Cerebellar cortex (tissue), 1 donor: ENCODE measurements around the gene ZNRF1.
"Not testable (repeated sequence)": the region's sequence is repeated elsewhere in the genome, so short reads cannot be mapped to it uniquely, and the experiment has no call there.

Source experiments
- DNase-seq: peaks from one replicate; pipeline ENCODE4 v3.0.0-alpha.2; 2015; ENCODE audit warnings: low spot score

The ZNRF1 gene

DNA sequence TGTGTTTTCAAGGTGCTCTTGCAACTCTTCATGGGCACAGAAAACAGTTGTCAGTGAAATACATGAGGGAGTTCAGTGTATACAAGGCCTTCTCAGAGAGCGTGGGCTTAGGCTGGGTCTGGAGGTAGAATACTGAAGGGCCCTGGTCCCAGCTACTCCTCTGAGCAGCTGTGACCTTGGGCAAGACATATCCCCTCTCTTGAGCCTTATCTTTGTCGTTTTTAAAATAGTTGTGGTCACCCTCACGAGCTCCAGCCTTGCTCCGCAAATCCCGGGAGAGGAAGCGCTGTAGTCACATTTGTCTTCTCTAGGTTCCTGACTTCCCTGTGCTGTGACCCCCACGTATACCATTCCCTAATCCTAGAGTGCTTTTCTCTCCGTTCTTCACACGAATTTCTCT, 3.6 kb downstream of the ZNRF1 start:
- no peak for DNase-seq

DNA sequence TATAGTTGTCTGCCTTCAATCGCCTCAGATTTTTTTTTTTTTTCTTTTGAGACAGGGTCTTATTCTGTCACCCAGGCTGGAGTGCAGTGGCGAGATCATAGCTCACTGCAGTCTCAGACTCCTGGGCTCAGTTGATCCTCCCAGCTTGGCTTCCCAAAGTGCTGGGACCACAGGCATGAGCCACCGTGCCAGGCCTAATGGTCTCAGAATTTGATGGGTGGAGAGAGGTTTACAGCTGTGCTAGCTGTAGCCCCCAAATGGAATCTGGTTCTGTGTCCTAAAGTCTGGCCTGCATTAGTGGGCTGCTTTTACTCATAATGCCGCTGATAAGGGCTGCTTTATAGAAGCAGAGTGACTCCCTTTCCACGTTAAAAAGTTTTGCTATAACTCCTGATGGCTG, 5.1 kb downstream of the ZNRF1 start:
- no peak for DNase-seq

DNA sequence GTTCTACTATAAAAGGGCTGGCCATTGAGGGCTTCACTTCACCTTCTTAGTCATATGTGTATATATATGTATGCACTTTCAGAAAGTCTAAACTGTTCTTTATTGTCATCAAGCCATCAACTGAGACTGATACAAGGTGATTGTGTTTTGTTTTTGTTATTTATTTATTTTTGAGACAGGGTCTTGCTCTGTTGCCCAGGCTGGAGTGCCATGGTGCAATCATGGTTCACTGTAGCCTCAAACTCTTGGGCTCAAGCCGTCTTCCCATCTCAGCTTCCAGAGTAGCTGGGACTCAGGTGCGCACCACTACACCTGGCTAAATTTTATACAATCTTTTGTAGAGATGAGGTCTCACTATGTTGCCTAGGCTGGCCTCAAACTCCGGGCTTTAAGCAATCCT, 5.6 kb downstream of the ZNRF1 start:
- DNase-seq: no peak

DNA sequence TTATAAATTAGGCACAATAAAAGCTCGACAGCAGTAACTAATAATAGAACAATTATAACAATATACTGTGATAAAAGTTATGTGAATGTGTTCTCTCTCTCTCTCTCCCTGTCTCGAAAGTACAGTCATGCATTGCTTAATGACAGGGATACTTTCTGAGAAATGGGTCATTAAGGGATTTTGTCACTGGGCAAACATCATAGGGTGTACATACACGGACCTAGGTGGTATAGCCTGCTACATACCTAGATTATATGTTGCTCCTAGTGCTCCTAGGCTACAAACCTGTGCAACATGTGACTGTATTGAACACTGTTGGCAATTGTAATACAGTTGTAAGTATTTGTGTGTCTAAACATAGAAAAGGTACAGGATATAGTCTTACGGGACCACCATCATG, 6.9 kb downstream of the ZNRF1 start:
- no peak for DNase-seq

DNA sequence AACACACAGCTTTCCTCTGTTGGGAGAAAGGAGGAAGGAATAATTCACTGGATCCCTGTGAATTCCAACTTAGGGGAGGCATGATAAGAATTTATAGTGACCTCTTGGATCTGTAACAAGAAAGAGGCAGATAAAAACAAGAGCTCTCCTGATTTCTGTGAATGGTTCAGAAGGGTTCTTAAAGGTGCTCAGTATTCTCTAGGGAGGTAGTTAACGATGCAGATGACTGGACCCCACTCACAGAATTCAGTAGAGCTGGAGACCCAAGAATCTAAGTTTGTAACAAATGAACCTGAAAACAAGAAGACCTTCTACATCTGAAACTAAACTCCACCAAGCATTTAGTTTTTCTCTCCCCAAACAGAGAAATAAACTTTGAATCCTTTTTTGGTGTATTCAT, 8.6 kb downstream of the ZNRF1 start:
- DNase-seq: no peak

DNA sequence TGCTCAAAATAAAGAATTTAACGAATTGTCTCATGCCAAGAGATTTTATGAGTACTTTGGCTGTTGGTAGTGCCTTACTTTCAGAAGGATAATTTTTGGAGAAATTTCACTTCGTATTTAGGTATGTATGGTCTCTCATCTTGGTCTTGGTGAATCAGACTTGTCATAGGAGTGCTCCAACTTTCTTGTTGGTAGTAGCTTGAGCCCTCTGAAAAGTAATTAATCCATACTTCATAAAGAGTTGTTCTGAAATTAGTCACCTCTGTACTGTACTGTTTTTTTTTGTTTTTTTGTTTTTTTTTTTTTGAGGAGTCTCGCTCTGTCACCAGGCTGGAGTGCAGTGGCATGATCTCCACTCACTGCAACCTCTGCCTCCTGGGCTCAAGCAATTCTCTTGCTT, 11.6 kb downstream of the ZNRF1 start:
- no peak for DNase-seq

DNA sequence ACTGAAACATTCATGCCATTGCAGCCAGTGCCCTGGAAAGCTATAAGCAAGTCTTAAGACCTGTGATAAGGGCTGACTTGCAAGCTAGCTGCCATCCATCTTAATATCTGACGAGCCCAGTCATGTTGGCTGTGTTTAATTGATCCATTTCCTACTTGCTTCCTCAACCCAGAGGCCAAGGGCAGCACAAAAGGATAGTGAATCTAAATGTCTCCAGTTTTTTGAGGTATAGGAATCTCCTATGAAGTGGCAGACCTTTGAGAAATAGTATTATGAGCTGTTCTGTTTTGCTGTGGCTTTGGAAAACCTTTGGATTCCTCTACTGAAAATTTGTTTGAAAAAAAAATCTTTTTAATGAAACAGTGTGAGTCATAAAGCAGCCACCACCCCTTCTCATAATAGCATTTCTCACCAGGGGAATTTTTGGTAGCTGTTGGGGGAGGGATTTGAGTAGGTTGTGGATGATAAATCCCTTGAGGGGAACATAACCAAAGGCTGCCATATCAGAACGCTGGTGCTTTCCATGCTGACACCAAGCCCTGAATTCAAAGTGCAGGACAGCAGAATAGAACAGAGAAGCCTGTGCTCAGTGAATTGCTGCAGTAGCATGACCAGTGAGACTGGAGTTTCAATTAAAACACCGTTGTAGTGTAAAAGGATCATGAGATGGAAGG, 12.9 kb downstream of the ZNRF1 start:
- DNase-seq: no peak

DNA sequence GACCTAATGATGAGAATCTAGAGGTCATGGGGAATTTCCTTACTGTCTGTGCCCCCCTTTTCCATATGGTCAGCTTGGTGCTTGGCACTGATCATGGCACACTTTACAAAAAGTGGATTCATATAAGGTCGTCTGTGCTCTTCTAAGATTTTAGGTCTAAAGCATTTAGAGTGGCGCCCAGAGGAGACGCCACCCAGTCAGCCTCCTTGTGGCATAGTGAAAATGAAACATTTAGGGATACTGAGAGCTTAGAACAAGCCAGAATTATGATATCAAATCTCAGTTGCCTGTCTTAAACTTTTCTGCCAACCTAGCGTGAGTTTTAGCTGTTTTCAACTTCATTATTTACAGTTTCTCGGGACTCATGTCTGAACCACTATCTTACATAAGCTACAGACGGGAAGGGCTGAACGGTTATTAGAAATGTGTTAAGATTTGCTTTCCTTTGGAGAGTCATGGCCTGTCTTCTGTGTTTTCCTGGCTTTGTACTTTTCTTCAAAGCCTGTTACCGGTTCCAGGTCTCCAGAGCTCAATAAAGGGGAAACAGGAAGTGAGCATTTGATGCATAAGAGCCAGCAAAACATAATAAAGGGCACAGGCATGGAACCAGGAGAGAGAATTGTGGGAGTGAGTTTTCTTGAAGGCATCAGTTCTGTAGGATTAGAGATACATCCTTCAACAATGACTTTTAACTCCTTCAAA, 13.7 kb downstream of the ZNRF1 start:
- no peak for DNase-seq

DNA sequence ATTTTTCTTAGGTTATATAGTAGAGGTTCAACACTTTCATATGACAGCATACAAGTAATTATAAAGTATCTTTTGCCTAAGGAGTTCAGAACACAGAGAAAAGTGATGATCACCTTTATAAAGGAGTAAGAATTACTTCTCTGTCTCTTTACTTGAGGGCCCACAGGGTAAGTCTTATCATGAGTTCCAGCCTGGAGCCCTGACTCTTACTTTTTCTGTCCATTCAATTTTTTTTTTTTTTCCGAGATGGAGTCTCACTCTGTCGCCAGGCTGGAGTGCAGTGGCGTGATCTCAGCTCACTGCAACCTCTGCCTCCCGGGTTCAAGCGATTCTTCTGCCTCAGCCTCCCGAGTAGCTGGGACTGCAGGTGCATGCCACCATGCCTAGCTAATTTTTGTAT, 14.3 kb downstream of the ZNRF1 start:
- DNase-seq: not testable (repeated sequence)

DNA sequence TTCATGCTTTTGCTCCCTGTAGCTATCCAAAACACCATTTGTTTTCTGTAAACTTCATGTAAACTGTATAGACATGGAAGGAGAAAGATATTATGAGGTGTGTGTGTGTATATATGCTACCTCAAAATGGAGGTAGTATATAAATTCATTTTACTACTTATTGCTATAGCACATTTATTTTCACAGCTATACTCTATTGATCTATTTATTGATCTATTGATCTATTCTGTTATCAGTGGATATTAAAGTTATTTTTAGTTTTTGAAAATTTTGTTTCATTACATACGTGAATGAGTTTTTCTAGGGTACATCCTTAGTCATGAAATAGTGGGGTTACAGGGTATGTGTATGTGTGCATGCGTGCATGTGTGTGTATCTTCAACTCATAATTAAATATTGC, 15.5 kb downstream of the ZNRF1 start:
- DNase-seq: no peak

DNA sequence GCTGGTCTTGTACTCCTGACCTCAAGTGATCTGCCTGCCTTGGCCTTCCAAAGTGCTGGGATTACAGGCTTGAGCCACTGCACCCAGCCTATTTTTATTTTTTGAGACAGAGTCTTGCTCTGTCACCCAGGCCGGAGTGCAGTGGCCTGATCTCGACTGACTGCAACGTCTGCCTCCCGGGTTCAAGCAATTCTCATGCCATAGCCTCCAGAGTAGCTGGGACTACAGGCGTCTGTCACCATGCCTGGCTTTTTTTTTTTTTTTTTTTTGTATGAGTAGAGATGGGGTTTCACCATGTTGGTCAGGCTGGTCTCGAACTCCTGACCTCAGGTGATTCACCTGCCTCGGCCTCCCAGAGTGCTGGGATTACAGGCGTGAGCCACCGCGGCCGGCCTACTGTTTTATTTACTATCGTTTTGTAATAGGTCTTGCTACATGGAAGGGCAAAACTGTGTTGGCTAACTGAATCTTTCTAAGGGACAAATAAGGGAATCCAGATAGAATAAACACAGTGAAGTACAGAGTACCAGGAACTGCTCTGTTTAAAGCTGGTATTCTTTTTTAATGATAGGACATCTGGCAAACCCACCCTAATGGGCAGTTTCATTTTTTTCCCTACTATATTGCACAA, 17.7 kb downstream of the ZNRF1 start:
- DNase-seq: not testable (repeated sequence)

DNA sequence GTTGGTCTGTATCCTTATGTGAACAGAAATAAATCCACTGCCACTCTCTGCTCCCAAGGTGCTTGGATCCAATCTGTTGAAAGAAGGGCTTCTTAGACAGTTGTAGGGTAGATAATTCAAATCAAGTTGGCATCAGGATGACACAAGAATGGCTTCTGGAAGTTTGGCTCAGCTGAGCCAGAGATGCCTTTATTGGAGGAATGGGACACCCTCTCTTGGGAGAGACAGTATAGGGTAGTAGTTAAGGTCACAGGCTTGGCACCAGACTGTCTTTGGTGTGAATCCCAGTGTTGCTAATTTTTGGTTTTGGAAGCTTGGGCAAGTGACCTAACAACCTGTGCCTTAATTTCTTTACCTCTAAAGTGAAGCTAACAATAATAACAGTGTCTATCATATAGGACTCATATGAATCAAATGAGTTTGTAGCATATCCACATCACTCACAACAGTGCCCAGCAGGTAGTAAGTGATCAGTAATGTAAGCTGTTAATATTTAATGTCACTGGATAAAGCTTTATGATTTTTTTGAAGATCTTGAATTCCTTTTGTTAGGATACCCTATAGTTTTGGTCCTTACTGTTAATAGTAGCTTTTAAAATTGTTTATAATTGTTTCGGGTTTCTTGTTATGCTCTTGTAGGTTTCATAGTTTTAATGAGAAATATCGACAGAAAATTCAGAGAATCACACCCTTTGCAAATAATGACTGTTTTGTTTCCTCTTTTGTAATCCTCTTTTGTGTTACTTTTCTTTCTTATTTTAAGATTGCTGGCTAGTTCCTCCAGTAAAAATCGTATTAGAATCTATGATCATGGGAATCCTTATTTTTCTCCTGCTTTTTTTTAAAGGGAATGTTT, 19.1 kb downstream of the ZNRF1 start:
- no peak for DNase-seq

DNA sequence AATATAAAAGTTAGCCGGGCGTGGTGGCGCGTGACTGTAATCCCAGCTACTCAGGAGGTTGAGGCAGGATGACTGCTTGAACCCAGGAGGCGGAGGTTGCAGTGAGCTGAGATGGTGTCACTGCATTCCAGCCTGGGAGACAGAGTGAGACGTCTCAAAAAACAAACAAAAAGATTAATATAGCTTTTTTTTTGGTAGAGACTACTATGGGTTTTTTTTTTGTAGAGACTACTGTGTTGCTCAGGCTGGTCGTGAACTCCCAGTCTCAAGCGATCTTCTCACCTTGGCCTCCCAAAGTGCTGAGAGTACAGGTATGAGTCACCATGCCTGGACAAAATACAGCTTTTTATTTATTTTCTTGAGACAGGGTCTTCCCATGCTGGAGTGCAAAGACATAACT, 20.2 kb downstream of the ZNRF1 start:
- DNase-seq: no peak

DNA sequence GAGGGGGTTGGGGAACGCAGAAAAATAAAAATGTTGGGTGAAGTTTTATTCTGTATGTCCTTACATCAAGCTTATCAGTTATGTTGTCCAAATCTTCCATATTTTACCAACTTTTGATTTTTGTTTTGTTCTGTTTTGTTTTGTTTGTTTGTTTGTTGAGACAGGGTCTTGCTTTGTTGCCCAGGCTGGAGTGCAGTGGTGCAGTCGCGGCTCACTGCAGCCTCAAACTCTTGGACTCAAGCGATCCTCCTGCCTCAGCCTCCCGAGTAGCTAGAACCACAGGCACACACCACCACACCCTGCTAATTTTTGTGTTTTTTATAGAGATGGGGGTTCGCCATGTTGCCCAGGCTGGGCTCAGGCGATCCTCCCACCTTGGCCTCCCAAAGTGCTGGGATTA, 20.8 kb downstream of the ZNRF1 start:
- no peak for DNase-seq

DNA sequence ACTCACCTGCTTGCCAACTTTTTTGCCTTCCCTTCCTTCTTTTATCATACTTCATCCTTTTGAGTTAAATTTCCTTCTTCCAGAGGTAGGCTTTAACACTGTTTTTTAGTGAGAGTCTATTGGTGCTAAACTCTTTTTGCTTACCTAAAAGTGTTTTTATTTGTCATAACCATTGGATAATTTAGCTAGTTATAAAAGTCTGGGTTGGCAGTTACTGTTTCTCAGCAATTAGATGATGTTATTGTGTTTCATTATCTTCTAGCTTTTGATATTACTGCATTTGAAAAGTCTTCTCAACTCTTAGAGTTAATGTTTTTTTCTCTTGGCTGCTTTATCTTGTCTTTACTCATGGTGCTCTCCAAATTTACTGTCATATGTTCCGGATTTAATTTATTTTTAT, 22.6 kb downstream of the ZNRF1 start:
- no peak for DNase-seq

DNA sequence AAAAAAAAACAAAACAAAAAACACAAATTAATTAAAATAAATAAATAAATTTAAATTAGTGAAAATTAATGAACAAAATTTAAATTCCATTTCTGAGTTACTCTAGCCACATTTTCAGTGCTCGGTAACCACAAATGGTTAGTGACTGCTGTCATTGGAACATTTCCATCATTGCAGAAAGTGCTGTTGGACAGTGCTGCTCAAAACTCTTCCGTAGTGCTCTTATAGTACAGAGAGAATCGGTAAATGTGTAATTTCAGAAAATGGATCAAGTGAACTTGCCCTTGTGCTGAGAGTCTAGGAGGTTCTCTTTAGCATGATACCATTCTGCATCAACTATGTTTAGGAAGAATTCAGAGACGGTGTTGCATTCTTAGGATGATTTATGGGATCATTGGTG, 23.7 kb downstream of the ZNRF1 start:
- no peak for DNase-seq

DNA sequence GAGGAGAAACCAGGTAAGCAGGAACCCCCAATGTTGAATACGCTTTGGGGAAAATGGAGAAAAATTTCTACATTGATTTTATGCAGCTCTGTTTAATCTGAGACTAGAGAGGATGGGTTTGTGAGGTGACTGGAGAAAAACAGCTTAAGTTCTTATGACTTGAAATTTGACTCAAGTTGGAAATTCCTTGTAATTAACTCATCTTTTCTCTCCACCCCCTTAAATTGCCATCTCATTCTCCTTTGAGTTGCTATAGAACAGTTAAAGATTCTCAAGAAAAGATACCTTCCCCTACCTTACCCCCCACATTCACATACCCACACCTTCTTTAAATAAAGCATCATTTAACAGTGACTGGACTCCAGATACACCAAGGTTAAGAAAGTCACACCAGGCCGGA, 24.2 kb downstream of the ZNRF1 start:
- DNase-seq: no peak

DNA sequence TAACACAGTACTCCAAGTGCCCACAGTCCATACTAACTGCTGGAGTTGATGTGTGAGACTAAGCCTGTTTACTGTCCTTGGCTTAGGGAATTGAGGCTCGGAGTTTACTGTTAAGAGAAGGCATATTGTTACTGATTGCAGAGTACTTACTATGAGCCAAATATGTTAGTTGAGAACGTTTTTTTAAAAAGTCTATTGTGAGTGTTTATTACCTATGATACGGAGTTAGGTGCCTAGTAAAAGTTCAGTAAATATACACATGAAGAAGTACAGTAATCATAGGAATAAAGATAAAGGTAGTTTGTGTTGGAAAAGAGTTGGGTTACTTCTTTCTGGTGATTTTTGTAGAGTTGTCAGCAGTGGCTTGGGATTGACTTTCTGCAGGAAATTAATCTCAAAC, 25.4 kb downstream of the ZNRF1 start:
- no peak for DNase-seq

DNA sequence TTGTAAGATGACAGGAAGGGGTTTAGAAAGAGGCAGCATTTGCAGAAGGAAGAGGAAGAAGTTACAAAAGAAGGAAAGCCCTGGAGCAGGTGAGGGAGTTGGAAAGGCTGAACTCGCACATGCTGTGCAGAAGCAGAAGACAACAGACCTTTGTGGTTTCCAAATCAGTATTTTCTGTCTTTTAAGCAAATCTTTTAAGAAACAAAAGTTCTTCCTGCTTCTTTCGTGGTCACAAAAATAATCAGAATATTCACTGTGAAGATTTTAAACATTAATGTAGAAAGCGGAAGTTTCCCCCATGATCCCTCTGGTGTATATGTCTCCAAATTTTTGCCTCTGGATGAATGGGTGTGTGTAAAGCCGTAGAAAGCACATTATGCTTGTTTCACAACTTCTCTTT, 25.8 kb downstream of the ZNRF1 start:
- DNase-seq: no peak

DNA sequence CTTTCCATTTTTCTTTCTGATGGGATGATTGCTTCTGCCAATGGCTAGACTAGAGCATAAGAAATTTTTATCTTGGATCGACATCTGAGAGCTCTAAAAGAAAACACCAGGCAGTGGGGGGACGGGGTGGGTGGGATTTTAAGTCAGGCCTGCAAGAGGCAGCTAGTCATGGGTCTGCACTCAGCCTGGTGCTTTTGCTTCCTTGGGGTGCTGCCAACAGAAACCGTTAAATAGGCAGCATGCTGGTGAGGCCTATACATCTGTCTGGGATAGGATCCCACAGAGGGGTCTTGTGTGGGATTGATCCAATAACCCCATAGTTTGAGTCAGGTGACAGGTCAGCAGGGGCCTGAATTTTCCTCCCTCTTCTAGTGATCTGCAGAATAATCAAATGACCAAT, 26.9 kb downstream of the ZNRF1 start:
- no peak for DNase-seq

DNA sequence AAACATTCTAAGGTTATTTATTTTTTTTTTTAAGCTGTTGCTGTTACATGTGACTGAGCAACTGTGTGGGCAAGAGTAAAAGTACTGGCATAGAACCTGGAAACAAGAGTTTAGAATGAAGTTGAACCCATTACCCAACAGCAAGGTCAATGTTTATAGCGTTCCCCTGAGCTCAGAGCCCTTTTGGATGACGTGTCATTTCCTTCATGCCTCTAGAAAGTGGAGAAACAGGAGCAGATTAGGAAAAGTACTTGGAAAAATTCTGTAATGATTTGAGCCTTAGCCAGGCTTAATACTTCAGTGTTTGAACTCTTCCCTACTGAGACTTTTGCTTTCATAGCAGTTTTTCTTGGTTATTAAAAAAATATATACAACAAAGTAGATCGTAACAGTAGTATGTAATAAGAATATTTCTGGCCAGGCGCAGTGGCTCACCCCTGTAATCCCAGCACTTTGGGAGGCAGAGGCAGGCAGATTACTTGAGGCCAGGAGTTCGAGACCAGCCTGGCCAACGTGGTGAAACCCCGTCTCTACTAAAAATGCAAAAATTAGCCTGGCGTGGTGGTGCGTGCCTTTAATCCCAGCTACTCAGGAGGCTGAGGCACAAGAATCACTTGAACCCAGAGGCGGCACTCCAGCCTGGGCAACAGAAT, 27.5 kb downstream of the ZNRF1 start:
- DNase-seq: not testable (repeated sequence)

DNA sequence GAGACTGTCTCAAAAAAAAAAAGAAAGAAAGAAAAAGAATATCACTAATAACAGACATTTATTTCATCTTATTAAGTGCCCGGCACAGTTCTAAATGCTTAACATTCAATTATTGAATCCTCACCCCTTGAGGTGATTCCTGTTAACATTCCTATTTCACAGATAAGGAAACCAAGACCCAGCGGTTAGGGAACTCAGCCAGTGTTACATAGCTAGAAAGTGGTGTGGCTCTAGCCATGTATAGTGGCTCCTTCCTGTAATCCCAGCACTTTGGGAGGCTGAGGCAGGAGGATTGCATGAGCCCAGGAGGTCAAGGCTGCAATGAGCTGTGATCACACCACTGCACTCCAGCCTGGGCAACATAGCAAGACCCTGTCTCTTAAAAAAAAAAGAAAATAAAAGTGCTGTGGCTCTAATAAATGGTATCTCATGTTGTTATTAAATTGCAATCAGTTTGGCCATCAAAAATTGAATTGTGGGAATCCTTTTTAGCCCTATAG, 28.1 kb downstream of the ZNRF1 start:
- DNase-seq: no peak
